HepG2 (cell line): ENCODE results near the gene DDRGK1. TPM values are rescaled to one million over a fixed set of nuclear protein-coding genes. Genes with fewer than 3 reads are reported as not detected.

Source experiments
- KMT2B ChIP-seq: IDR thresholded peaks from 2 replicates; pipeline ENCODE4 v1.6.1; 2016; ENCODE audit warnings: missing genetic modification reagents, missing compliant biosample characterization
- MED1 ChIP-seq: sonication (generic); formaldehyde crosslinking; IDR thresholded peaks from 2 replicates; pipeline ENCODE4 v1.4.0; 2020; ENCODE audit warnings: missing genetic modification reagents
- NR2F2 ChIP-seq: IDR thresholded peaks from 2 replicates; pipeline ENCODE4 v1.6.1; 2012; ENCODE audit warnings: low read depth, inconsistent platforms, borderline replicate concordance
- SNAI1 ChIP-seq: sonication (generic); formaldehyde crosslinking; IDR thresholded peaks from 2 replicates; pipeline ENCODE4 v1.5.0; 2020; ENCODE audit warnings: mild to moderate bottlenecking, missing genetic modification reagents, borderline replicate concordance
- STAG1 ChIP-seq: sonication (generic); formaldehyde crosslinking; IDR thresholded peaks from 2 replicates; pipeline ENCODE4 v1.4.0; 2020; ENCODE audit warnings: missing genetic modification reagents
- ZKSCAN5 ChIP-seq: sonication (generic); formaldehyde crosslinking; IDR thresholded peaks from 2 replicates; pipeline ENCODE4 v1.5.1; 2020; ENCODE audit warnings: mild to moderate bottlenecking, missing genetic modification reagents
- ZNF572 ChIP-seq: sonication (generic); formaldehyde crosslinking; IDR thresholded peaks from 2 replicates; pipeline ENCODE4 v1.5.1; 2020; ENCODE audit warnings: mild to moderate bottlenecking, missing genetic modification reagents
- ZNF672 ChIP-seq: sonication (generic); formaldehyde crosslinking; IDR thresholded peaks from 2 replicates; pipeline ENCODE4 v1.8.1; 2022; ENCODE audit warnings: missing genetic modification reagents
- ZNF720 ChIP-seq: sonication (generic); formaldehyde crosslinking; IDR thresholded peaks from 2 replicates; pipeline ENCODE4 v1.4.0; 2020; ENCODE audit warnings: missing genetic modification reagents
- polyA plus RNA-seq, 8 experiments: library from polyadenylated mRNA; depleted of rRNA in 3 of 8; stranded (reverse) in 7 of 8; unstranded in 1 of 8; fragments of >200 nt; fragmentation: Illumina TruSeq in 4 of 8; extraction: Trizol in 4 of 8; gene quantifications; 2 replicates each; pipeline versions ENCODE4 v1.2.1 to v1.2.3, GENCODE V29; 2011 to 2016; ENCODE audit warnings: low read depth in 4 of 8, missing spikeins in 1 of 8, mixed read lengths in 1 of 8; ENCODE audit not compliant: insufficient read depth in 1 of 8
- total RNA-seq, 5 experiments: library from RNA; depleted of rRNA; stranded (reverse); fragments of >200 nt; fragmentation: Illumina TruSeq; extraction: Trizol; gene quantifications; 2 replicates each; pipeline ENCODE4 v1.2.3, GENCODE V29; 2016; ENCODE audit warnings: low read depth in 1 of 5
- TF ChIP-seq, protein P1 (sequence below): sonication (generic); formaldehyde crosslinking; IDR thresholded peaks from 2 replicates; pipeline ENCODE4 v1.4.0; 2020; ENCODE audit warnings: mild to moderate bottlenecking, missing genetic modification reagents, borderline replicate concordance
- TF ChIP-seq, protein P2 (sequence below): sonication (generic); formaldehyde crosslinking; IDR thresholded peaks from 2 replicates; pipeline ENCODE4 v1.4.0; 2020; ENCODE audit warnings: missing genetic modification reagents
- TF ChIP-seq, protein P3 (sequence below): sonication (generic); formaldehyde crosslinking; IDR thresholded peaks from 2 replicates; pipeline ENCODE4 v1.8.1; 2023; ENCODE audit warnings: mild to moderate bottlenecking, missing genetic modification reagents, borderline replicate concordance
- TF ChIP-seq, protein P4 (sequence below): sonication (generic); formaldehyde crosslinking; IDR thresholded peaks from 2 replicates; pipeline ENCODE4 v1.5.0; 2020; ENCODE audit warnings: missing genetic modification reagents, mild to moderate bottlenecking, borderline replicate concordance
- TF ChIP-seq, protein P5 (sequence below): sonication (generic); formaldehyde crosslinking; IDR thresholded peaks from 2 replicates; pipeline ENCODE4 v1.4.0; 2020; ENCODE audit warnings: mild to moderate bottlenecking, missing genetic modification reagents
- TF ChIP-seq, protein P6 (sequence below): sonication (generic); formaldehyde crosslinking; IDR thresholded peaks from 2 replicates; pipeline ENCODE4 v1.8.0; 2023; ENCODE audit warnings: mild to moderate bottlenecking, missing genetic modification reagents
- TF ChIP-seq, protein P7 (sequence below): sonication (generic); formaldehyde crosslinking; conservative IDR thresholded peaks from 2 replicates; pipeline ENCODE4 v1.4.0; 2020; ENCODE audit warnings: missing genetic modification reagents
- TF ChIP-seq, protein P8 (sequence below): sonication (generic); formaldehyde crosslinking; IDR thresholded peaks from 2 replicates; pipeline ENCODE4 v1.5.0; 2020; ENCODE audit warnings: mild to moderate bottlenecking, low read depth, missing genetic modification reagents, borderline replicate concordance

Gene DDRGK1
- total and polyA plus RNA-seq, 2 of the 13 experiments (the other 11 are each of a cell fraction or from before 2014, with no cell fraction given): 96.7 to 149 TPM

DNA sequence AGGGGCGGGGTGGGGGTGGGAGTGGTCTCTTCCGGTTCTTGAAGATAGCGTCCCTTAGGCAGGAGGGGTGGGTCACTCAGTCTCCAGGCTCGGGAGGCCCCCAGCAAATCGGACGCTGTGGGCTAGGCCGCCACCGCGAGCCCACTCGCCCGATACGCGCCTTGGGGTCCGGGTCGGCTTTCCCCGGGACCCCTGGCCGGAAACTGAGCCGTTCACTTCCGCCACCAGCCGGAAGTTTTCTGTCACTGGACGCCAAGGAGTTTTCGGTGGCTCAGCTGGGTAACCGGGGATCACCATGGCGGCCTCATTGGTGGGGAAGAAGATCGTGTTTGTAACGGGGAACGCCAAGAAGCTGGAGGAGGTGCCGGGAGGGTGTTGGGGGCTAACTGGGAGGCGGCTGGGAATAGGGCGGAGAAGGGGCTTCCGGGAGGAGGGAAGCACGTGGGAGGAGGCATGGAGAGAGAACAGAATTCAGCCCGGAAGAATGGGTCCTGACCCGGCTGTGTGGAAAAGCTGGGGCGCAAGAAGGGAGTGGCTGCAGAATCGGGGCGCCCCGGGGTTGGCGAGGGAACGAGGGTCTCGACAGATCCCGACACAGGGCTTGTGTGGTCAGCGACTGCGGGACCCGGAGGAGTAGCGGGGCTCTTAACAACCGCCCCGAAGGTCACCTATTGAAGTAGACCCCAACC is 4.9 kb upstream of the DDRGK1 start, which contains the start of gene ITPA (continued):
- TF ChIP-seq, protein P1, sequence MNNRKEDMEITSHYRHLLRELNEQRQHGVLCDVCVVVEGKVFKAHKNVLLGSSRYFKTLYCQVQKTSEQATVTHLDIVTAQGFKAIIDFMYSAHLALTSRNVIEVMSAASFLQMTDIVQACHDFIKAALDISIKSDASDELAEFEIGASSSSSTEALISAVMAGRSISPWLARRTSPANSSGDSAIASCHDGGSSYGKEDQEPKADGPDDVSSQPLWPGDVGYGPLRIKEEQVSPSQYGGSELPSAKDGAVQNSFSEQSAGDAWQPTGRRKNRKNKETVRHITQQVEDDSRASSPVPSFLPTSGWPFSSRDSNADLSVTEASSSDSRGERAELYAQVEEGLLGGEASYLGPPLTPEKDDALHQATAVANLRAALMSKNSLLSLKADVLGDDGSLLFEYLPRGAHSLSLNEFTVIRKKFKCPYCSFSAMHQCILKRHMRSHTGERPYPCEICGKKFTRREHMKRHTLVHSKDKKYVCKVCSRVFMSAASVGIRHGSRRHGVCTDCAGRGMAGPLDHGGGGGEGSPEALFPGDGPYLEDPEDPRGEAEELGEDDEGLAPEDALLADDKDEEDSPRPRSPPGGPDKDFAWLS (CRISPR knock-in tag): 0 out of 2 replicates have a peak, but pooled peaks have one; percentile 76
- TF ChIP-seq NR2F2: peak; percentile 18; the same call in 1 of the 2 replicates
- peak; percentile 67; the same call in 1 of the 2 replicates for TF ChIP-seq SNAI1 (CRISPR knock-in tag)
- peak; percentile 25; the same call in 1 of the 2 replicates for TF ChIP-seq ZKSCAN5 (CRISPR knock-in tag)
- TF ChIP-seq, protein P2, sequence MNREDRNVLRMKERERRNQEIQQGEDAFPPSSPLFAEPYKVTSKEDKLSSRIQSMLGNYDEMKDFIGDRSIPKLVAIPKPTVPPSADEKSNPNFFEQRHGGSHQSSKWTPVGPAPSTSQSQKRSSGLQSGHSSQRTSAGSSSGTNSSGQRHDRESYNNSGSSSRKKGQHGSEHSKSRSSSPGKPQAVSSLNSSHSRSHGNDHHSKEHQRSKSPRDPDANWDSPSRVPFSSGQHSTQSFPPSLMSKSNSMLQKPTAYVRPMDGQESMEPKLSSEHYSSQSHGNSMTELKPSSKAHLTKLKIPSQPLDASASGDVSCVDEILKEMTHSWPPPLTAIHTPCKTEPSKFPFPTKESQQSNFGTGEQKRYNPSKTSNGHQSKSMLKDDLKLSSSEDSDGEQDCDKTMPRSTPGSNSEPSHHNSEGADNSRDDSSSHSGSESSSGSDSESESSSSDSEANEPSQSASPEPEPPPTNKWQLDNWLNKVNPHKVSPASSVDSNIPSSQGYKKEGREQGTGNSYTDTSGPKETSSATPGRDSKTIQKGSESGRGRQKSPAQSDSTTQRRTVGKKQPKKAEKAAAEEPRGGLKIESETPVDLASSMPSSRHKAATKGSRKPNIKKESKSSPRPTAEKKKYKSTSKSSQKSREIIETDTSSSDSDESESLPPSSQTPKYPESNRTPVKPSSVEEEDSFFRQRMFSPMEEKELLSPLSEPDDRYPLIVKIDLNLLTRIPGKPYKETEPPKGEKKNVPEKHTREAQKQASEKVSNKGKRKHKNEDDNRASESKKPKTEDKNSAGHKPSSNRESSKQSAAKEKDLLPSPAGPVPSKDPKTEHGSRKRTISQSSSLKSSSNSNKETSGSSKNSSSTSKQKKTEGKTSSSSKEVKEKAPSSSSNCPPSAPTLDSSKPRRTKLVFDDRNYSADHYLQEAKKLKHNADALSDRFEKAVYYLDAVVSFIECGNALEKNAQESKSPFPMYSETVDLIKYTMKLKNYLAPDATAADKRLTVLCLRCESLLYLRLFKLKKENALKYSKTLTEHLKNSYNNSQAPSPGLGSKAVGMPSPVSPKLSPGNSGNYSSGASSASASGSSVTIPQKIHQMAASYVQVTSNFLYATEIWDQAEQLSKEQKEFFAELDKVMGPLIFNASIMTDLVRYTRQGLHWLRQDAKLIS (CRISPR knock-in tag): no peak
- TF ChIP-seq, protein P3, sequence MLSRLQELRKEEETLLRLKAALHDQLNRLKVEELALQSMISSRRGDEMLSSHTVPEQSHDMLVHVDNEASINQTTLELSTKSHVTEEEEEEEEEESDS: 0 out of 2 replicates have a peak, but pooled peaks have one; percentile 24
- TF ChIP-seq, protein P4, sequence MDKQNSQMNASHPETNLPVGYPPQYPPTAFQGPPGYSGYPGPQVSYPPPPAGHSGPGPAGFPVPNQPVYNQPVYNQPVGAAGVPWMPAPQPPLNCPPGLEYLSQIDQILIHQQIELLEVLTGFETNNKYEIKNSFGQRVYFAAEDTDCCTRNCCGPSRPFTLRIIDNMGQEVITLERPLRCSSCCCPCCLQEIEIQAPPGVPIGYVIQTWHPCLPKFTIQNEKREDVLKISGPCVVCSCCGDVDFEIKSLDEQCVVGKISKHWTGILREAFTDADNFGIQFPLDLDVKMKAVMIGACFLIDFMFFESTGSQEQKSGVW (CRISPR knock-in tag): no peak
- TF ChIP-seq, protein P5, sequence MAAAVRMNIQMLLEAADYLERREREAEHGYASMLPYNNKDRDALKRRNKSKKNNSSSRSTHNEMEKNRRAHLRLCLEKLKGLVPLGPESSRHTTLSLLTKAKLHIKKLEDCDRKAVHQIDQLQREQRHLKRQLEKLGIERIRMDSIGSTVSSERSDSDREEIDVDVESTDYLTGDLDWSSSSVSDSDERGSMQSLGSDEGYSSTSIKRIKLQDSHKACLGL: peak; percentile 96; the same call in 1 of the 2 replicates
- TF ChIP-seq, protein P6, sequence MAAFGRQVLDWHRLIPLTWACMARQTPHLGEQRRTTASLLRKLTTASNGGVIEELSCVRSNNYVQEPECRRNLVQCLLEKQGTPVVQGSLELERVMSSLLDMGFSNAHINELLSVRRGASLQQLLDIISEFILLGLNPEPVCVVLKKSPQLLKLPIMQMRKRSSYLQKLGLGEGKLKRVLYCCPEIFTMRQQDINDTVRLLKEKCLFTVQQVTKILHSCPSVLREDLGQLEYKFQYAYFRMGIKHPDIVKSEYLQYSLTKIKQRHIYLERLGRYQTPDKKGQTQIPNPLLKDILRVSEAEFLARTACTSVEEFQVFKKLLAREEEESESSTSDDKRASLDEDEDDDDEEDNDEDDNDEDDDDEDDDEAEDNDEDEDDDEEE: peak; percentile 44
- TF ChIP-seq STAG1 (CRISPR knock-in tag): no peak
- TF ChIP-seq ZNF572: peak; percentile 50; the same call in 1 of the 2 replicates
- peak; percentile 97 for TF ChIP-seq KMT2B (CRISPR knock-in tag)
- TF ChIP-seq ZNF720 (CRISPR knock-in tag): 0 out of 2 replicates have a peak, but pooled peaks have one; percentile 77
- TF ChIP-seq ZNF672 (CRISPR knock-in tag): no peak
- peak; percentile 65; the same call in 1 of the 2 replicates for TF ChIP-seq MED1 (CRISPR knock-in tag)
- TF ChIP-seq, protein P7, sequence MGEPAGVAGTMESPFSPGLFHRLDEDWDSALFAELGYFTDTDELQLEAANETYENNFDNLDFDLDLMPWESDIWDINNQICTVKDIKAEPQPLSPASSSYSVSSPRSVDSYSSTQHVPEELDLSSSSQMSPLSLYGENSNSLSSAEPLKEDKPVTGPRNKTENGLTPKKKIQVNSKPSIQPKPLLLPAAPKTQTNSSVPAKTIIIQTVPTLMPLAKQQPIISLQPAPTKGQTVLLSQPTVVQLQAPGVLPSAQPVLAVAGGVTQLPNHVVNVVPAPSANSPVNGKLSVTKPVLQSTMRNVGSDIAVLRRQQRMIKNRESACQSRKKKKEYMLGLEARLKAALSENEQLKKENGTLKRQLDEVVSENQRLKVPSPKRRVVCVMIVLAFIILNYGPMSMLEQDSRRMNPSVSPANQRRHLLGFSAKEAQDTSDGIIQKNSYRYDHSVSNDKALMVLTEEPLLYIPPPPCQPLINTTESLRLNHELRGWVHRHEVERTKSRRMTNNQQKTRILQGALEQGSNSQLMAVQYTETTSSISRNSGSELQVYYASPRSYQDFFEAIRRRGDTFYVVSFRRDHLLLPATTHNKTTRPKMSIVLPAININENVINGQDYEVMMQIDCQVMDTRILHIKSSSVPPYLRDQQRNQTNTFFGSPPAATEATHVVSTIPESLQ: no peak
- TF ChIP-seq, protein P8, sequence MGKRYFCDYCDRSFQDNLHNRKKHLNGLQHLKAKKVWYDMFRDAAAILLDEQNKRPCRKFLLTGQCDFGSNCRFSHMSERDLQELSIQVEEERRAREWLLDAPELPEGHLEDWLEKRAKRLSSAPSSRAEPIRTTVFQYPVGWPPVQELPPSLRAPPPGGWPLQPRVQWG (CRISPR knock-in tag): peak; percentile 19; the same call in 1 of the 2 replicates
